Fibroblast of upper back skin (primary cell): Measurements from ENCODE around the gene TFDP2.
"Not testable (repeated sequence)": the region's sequence is repeated elsewhere in the genome, so short reads cannot be mapped to it uniquely, and the experiment has no call there.

Experiments used
- DNase-seq: peaks from one replicate; pipeline ENCODE4 v3.0.0-alpha.2; 2013

The TFDP2 gene

DNA sequence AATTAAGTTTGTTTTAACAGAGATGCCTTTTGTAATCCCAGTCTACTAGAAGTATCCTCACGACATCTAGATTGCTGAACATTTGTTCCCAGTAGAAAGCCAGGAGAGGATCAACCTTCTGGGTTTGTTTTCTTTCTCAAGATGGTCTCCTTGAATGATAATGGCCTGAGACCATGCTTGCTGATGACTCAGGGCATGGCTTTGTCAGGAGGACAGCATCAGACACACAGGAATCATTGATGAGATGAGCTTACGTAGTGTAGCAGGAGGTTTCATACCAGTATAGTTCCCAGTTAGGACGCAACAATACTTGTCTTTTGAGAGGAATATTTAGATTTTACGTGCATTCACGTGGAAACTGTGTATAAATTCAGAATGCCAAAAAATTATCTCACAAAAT, 234.3 kb downstream of the TFDP2 start:
- peak; percentile 20 for DNase-seq

DNA sequence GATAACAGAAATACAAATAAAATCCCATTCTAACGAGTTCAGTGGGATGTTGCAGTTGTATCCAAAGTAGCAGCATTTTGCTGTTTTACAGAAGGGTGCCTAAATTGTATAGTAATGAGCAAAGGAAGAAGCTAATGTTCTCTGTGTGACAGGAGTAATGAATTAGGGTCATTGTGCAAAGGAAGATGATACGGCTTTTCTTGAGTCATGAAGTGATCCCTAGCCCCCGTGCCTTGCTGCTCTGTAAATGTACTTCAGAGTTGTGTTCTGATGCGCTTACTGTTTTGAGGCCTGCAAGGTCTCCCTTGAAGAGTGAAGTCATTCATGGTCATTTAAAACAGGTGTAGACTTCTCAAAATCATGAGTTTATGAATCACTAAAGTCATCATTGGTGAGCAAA, 235.0 kb downstream of the TFDP2 start:
- DNase-seq: no peak

DNA sequence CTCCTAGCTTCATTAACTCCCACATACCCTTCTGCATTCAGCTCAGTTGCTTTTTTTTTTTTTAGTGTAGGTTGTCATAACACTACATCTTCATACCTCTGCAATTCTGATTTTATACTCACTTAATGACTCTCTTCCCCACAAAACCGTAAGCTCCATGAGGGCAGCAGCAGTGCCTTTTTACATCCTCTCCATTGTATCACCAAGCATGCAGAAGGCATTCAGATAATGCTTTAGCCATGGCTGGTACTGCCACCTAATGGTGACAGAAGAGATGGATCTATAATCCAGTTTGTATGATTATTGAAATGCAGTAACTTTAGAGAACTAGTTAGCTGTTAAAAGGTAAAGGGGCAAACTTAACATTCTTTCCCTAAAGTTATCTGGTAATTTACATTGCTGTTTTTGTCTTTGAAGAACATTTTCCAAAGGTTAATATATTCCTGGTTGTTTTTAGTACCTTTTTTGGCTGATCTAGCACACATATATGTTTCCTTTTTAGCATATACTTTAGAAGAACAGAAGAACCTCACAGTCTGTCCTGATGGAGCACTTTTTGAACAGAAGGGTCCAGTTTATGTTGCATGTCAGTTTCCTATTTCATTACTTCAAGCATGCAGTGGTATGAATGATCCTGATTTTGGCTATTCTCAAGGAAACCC, 236.1 kb downstream of the TFDP2 start:
- peak; percentile 57 for DNase-seq

DNA sequence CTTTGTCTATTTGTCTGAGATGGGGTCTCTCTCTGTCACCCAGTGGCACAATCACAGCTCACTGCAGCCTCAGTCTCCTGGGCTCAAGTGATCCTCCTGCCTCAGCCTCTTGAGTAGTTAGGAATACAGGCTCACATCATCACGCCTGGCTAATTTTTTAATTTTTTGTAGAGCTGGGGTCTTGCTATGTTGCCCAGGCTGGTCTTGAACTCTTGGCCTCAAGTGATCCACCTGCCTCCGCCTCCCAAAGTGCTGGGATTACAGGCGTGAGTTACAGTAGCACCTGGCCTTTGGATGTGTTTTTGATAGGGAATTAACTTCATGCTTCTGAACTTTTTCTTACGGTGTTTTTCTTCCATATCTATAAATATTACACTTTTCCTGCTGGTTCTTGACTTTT, 239.4 kb downstream of the TFDP2 start:
- not testable (repeated sequence) for DNase-seq

DNA sequence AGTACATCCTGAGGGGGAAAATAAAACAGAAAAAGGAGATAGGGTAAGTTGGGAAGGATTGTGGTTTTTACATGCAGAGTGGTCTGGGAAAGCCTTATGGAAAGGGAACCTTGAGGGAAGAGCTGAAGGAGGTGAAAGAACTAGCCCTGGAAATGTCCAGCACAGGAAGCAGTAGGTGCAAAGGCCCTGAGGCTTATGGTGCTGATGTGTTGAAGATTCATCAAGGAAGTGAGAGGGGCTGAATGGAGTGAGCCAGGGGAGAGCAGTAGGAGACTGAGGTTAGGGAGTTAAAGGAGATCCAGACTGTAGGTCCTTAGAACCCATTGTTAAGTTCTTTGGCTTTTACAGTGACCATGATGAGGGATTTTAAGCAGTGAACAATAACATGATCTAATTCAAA, 239.9 kb downstream of the TFDP2 start:
- no peak for DNase-seq

DNA sequence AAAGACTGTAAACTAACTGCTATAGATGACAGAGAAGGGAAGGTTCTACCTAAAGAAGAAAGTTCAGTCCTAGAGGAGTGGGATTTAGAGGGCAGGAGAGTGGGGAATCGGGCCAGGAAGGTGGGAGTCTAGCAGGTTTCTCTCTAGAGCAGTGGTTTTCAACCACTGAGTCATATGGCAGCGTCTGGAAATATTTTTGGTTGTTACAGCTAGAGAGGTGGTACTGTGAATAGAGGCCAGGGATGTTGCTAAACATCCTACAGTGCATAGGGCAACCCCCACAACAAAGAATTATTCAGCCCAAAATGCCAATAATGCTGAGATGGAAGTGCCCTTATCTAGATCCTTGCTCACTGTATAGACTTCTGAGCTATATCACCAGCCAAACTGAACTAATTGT, 244.2 kb downstream of the TFDP2 start:
- peak; percentile 23 for DNase-seq

DNA sequence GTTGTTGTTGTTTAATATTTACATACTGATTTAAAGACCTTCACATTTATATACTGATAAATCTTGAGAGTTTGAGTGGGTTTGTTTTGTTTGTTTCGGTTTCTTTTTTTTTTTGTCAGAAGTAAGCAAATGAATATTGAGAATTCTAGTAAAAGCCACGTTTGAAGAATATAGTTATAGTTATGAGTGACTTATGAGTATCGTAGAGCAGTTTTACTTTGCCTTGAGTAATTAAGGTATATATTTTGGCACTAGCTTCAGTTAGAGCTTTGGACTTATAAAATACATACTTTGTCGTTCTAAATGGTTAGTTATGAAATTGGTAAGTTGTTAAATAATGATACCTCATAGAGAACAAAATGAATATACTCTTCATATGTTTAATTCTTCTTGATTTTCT, 245.1 kb downstream of the TFDP2 start:
- DNase-seq: no peak

DNA sequence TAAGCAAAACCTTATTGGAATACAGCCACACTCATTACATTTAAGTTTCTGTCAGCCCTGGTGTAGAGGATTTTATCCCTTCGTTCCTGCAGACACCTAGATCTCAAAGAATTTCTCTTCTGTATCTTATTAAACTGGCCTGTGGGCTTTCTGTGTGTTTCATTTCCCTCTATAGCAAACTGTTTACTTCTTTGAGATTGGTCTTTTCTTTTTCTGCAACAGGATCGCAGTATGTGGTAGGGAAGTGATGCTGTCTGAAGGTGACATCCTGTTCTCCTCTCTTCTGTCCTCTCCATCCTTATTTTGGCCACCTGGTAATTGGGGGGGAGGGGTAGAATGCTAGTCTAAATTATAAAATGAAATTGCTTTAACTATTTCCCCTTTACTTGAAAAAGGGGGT, 247.4 kb downstream of the TFDP2 start:
- DNase-seq: no peak

DNA sequence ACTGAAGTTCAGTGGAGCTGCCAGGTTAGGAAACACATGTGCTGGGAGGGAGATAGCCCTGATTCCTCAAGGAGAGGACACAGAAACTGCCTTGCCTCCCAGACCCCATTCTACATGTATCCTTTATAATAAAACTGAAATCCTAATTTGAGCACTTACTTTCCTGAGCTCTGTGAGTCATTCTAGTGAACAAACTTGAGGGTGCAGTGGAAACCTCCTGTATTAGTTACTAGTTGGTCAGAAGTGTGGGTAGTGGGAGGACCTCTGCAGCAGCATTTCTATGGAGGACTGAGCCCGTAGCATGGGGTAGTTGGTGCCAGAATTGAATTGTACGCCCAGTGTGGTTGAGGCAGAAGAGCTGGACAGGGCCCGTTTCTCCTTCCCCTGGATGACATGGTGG, 249.0 kb downstream of the TFDP2 start:
- DNase-seq: no peak

DNA sequence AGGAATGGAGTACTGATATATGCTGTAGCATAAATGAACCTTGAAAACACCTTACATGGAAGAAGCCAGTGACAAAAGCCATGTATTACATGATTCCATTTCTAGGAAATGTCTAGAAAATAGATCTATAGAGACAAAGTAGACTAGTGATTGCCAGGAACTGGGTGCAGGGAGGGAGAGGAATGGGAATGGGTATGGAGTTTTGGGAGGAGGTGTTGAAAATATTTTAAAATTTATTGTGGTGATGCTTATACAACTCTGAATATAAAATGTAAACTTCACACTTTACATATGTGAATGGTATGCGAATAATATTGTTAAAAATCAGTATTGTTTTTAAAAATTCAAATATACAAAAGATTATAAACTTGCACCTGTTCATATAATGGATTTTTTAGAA, 250.4 kb downstream of the TFDP2 start:
- no peak for DNase-seq

DNA sequence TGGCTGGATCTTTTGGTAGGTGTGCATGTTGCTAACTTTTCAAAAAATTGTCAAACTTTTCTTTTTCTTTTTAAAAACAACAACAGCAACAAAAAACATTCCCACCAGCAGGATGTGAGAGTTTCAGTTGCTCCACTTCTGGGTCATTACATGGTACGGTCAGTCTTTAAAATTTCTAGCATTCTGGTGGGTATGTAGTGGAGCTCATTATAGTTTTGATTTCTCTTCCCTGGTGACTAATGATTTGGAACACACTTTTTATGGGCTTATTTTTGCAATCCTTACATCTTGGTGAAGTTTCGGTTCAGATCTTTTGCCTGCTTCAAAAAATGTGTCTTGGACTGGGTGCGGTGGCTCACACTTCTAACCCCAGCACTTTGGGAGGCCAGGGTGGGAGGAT, 253.6 kb downstream of the TFDP2 start:
- DNase-seq: no peak

DNA sequence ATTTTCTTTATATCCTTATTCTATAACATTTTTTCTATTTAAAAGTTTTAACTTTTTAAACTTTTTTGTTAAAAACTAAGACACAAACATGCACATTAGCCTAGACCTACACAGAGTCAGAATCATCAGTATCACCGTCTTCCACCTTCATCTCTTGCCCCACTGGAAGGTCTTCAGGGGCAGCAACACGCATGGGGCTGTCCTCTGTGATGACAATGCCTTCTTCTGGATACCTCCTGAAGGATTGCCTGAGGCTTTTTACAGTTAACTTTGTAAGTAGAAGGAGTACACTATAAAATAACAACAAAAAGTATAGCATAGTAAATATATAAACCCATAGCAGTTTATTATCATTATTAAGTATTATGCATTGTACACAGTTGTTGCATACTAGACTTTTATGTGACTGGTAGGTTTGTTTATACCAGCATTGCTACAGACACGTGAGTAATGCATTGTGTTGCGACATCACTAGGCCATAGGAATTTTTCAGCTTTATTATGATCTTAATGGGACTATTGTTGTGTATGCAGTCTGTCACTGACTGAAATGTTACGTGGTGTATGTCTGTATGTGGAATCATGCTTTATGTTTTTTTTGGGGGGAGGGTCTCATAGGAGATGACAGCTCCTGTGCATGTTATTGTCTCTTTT, 254.7 kb downstream of the TFDP2 start:
- DNase-seq: peak; percentile 79
